Spinal cord (tissue), 10 donors: ENCODE data around the gene HOXD12. TPM values are rescaled to one million over a fixed set of nuclear protein-coding genes. Genes with fewer than 3 reads are reported as not detected.
A peak's percentile ranks its signal among the peaks of the same experiment; 100 is the strongest.

ENCODE experiments used
- DNase-seq, 6 donors: peaks; one replicate each; pipeline versions ENCODE4 v3.0.0 to v3.0.0-alpha.2; 2013 to 2015; ENCODE audit warnings: low spot score in 6 of 6, low read depth in 4 of 6
- H3K27ac ChIP-seq: one replicate; pipeline ENCODE4 v1.5.1; 2013; ENCODE audit warnings: low read depth, low read length, control low read depth
- H3K27me3 ChIP-seq: one replicate; pipeline ENCODE4 v1.6.1; 2013; ENCODE audit warnings: low read length; ENCODE audit not compliant: control insufficient read depth, insufficient read depth
- H3K36me3 ChIP-seq: one replicate; pipeline ENCODE4 v1.6.1; 2013; ENCODE audit warnings: low read length; ENCODE audit not compliant: control insufficient read depth, insufficient read depth
- H3K4me1 ChIP-seq: one replicate; pipeline ENCODE4 v1.6.1; 2013; ENCODE audit warnings: low read length; ENCODE audit not compliant: control insufficient read depth, insufficient read depth
- H3K4me3 ChIP-seq: one replicate; pipeline ENCODE4 v1.5.1; 2013; ENCODE audit warnings: low read depth, low read length, control low read depth
- H3K9me3 ChIP-seq: one replicate; pipeline ENCODE4 v1.6.1; 2013; ENCODE audit warnings: low read length; ENCODE audit not compliant: control insufficient read depth, insufficient read depth
- WGBS: methylation state at CpG from one replicate; pipeline ENCODE4 v1.1.5; 2013; ENCODE audit warnings: missing lambda C conversion rate; ENCODE audit not compliant: insufficient coverage; 5-methylcytosine and 5-hydroxymethylcytosine counted together
- polyA plus RNA-seq, 2 donors: library from polyadenylated mRNA; unstranded; fragments of 120-200 nt; gene quantifications; one replicate each; pipeline ENCODE4 v1.2.1, GENCODE V29; 2013; ENCODE audit not compliant: insufficient read length in 2 of 2
- total RNA-seq, 2 donors: library from RNA; depleted of rRNA in 1 of 2; stranded (reverse); fragments of 120-200 nt in 1 of 2; fragments of >200 nt in 1 of 2; gene quantifications; one replicate each; pipeline versions ENCODE4 v1.2.3 to v1.2.4, GENCODE V29; 2013 to 2014
- donor health status: healthy.

HOXD12 gene
- total and polyA plus RNA-seq, 4 donors, result not detected

DNA sequence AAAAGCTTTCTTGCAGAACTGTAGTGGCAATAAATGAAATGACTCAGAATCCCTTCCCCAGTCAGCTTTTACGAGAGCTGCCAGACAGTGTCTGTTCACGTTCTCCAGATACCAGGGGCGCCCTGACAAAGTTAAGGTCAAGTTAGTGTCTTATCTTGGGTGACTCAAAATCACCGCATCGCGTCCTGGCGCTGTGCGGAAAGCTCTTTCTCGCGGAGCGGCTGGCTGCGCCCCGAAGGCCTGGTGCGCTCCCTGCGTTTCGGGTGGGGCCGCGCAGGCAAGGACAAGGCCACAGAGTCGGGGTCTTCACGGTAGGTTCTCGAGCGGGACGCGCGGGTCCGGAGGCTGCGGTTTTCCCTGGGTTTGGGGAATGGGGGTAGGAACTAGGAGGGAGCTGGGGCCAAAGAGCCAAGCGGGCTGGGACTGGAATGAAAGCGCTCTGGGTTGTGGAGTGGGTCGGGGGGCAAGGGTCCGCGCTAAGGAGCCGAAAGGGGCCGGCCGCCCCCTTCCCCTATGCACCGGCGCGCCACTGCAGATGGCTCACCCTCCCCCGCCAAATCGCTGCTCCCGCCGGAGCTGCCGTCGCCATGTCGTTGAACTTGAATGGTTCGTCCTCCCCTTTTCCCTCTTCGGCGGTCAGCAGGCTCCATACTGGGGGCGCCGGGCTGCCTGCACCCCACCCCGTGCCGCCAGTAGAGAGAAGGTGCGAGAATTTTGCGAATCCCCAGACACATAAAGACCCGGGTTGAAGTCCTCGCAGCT lies 4.9 kb downstream of the HOXD12 start:
- Histone ChIP-seq H3K4me3 (peak overlapping the region; percentile 31), H3K9me3 (no peaks in the 10 kb centered on the region), H3K27ac (peak overlapping the region; percentile 79), H3K27me3 (peaks cover 97% of the 10 kb centered on the region), H3K36me3 (no peaks in the 10 kb centered on the region), H3K4me1 (peaks cover 39% of the 10 kb centered on the region)
- WGBS, result 2% methylated on average over 53 of the region's 56 CpGs
- DNase-seq, result no peak

DNA sequence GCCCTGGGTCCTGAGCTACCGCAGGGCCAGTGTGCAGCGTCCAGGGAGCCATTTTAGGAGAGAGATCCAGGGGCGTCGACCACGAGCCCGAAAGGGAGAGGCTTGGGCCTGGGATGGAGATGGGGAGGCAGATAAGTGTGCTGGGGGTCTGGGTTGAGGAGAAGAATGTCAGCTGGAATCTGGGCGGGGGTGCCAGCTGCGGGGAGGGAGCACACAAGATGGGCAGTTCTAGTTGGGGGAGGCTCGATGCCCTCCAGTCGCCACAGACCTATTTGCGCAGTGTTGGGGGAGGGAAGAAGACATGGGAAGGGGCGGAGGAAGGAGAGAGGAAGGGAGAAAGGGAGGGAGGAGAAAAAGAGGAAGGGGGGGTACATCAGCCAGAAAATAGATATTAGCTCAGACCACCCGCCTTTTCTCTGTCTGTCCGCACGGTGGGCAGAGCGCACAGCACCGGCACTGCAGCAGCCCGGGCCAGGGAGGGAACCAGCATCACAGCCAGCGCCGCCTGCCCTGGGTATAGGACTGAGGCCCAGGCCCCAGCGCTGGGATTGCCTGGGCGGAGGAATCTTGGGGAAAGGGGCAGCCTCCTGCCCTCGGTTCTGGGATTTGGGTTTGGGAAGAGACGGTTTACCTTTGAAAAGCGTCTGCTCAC lies 5.6 kb downstream of the HOXD12 start:
- H3K36me3 ChIP-seq, result no peaks in the 10 kb centered on the region
- H3K27ac ChIP-seq, result peak overlapping the region; percentile 79
- H3K4me3 ChIP-seq, result peak overlapping the region; percentile 31
- peaks cover 97% of the 10 kb centered on the region for H3K27me3 ChIP-seq
- WGBS, result 5% methylated on average over 24 of the region's 25 CpGs
- no peaks in the 10 kb centered on the region for H3K9me3 ChIP-seq
- peaks cover 33% of the 10 kb centered on the region for H3K4me1 ChIP-seq
- DNase-seq, result no peak

DNA sequence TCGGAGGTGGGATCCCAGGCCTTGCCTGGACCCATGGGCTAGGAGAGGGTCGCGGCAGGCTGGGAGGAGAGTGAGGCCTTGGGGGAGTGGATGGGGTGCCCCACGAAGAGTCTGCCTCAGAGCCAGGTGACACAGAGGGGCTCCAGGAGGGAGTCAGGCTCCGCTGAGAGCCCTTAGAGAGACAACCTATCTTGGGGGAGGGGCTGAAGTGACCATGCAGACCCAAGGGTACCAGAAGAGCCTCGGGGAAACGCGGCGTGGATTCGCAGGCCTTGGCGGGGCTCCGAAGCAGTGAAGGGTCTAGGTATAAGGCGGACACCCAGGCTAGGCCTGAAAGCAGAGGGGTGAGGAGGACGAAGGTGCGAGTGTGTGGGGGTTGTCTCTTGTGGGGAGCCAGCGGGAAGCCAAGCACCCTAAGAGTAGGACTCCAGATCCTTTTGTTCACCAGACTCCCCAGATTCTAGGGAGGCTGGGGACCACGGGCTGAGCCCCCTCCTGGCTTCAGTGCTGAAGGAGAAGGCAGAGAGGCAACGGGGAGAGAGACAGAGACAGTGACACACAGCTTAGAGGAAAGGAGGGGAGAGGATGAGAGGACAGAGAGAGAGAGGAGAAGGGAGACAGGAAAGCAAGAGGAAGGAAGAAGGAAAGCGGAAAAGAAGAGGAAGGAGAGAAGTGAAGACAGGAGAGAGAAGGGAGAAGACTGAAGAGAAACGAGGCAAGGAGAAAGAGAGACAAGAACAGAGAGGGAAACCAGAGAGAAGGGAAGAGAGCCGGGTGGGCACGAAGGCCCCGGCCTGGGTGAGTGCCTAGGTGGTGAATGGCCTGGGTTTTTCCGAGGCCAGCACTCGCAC lies 6.4 kb downstream of the HOXD12 start:
- WGBS, result 16% methylated on average over 23 of the region's 25 CpGs
- H3K4me1 ChIP-seq, result peaks cover 30% of the 10 kb centered on the region

DNA sequence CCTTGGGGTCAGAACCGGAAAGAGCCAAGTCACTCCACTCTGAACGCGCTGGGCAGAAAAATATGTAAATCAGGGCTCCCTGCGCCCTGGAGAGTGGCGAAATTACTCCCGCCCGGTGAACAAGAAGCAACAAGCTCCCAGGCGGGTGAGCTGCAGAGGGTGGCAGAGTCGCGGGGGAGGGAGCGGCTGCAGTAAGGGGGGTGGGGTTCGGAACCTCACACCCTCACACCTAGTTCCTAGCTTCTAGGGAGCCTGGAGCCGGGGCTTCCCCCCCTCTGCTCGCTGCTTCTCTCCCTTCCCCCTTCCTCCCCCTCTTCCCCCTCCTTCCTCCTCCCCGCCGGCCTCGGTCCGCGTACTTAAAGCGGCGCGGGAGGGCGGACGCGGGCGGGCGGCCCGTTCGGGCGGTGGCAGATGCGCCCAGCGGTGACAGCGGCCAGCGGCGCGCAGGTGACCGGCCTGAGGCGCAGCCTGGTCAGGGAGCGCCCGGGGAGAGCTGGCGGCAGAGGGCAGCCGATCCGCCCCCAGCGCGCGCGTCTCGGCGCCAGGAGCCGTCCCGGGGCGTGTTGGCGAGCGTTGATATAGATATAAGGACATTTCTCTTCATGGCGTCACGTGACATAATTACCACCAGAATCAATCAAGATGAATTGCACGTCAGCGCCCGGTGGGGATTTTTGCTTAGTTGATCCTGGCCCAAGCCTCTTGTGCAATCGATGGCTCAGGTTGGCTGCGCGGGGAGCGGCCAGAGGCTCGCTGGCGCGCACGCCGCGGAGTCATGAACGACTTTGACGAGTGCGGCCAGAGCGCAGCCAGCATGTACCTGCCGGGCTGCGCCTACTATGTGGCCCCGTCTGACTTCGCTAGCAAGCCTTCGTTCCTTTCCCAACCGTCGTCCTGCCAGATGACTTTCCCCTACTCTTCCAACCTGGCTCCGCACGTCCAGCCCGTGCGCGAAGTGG lies 7.3 kb downstream of the HOXD12 start, which contains the start of gene HOXD11:
Gene HOXD11, plus strand, starts transcription at position 700 of the 959 bp plus-strand sequence. Its CDS starts 76 bp downstream, at position 776.
- Histone ChIP-seq H3K4me1 (peaks cover 32% of the 10 kb centered on the region), H3K9me3 (no peaks in the 10 kb centered on the region), H3K4me3 (peak within 1 kb of the TSS; percentile 19), H3K27ac (peak within 1 kb of the TSS; percentile 79), H3K27me3 (peaks cover 97% of the 10 kb centered on the region), H3K36me3 (no peaks in the 10 kb centered on the region)
- WGBS, result under 1% methylated on average over 71 of the region's 85 CpGs
- DNase-seq, result no peak

More for the DNA sequence above, 6.4 kb downstream of the HOXD12 start:
- H3K9me3 ChIP-seq, result no peaks in the 10 kb centered on the region
- peaks cover 97% of the 10 kb centered on the region for H3K27me3 ChIP-seq
- H3K27ac ChIP-seq, result peak overlapping the region; percentile 79
- peak overlapping the region; percentile 24 for H3K4me3 ChIP-seq
- DNase-seq, result no peak
- no peaks in the 10 kb centered on the region for H3K36me3 ChIP-seq

DNA sequence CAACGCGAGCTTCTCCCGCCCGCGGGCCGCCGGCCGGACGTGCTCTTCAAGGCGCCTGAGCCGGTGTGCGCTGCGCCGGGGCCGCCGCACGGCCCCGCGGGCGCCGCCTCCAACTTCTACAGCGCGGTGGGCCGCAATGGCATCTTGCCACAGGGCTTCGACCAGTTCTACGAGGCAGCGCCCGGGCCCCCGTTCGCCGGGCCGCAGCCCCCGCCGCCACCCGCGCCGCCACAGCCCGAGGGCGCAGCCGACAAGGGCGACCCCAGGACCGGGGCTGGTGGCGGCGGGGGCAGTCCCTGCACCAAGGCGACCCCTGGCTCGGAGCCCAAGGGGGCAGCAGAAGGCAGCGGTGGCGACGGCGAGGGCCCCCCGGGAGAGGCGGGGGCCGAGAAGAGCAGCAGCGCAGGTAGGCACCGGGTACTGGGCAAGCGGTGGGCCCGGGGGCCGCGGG lies 8.2 kb downstream of the HOXD12 start:
- no peak overlapping the region for H3K27ac ChIP-seq
- no peak overlapping the region for H3K4me3 ChIP-seq
- no peaks in the 10 kb centered on the region for H3K9me3 ChIP-seq
- H3K4me1 ChIP-seq, result peaks cover 41% of the 10 kb centered on the region
- H3K27me3 ChIP-seq, result peaks cover 97% of the 10 kb centered on the region
- DNase-seq, result no peak
- under 1% methylated on average over 53 of the region's 59 CpGs for WGBS
- H3K36me3 ChIP-seq, result no peaks in the 10 kb centered on the region

DNA sequence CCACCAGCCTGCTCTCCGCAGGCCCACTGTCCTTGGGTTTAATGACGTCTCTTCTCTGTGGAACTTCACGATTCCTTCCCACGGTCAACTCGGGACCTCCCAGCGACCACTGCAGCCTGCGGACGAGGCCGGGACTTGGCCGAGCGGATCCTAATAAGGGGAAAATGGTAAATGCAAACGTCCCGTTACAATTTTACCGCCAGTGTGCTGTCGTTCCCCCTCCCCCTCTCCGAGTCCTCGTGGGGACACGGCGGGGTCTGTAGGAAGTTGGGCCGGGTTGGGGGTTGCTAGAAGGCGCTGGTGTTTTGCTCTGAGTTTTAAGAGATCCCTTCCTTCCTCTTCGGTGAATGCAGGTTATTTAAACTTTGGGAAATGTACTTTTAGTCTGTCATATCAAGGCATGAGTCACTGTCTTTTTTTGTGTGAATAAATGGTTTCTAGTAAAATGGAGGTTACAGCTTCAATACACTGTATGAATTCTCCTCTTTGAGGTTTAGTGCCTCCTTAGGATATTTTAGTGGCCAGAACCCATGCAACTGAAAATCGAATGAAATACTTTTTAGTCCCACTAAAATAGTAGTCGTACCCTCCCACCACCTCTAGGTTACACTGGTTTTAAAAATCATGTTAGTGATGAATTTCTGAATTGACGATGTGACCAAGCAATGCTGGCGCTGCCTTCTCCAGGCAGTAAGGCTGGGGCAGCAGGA lies 9.8 kb downstream of the HOXD12 start:
- H3K4me3 ChIP-seq, result peak overlapping the region; percentile 16
- peaks cover 97% of the 10 kb centered on the region for H3K27me3 ChIP-seq
- peaks cover 42% of the 10 kb centered on the region for H3K4me1 ChIP-seq
- WGBS, result 9% methylated on average over 10 of the region's 26 CpGs
- H3K9me3 ChIP-seq, result no peaks in the 10 kb centered on the region
- no peaks in the 10 kb centered on the region for H3K36me3 ChIP-seq
- peak overlapping the region; percentile 52 for H3K27ac ChIP-seq
- DNase-seq, result no peak

DNA sequence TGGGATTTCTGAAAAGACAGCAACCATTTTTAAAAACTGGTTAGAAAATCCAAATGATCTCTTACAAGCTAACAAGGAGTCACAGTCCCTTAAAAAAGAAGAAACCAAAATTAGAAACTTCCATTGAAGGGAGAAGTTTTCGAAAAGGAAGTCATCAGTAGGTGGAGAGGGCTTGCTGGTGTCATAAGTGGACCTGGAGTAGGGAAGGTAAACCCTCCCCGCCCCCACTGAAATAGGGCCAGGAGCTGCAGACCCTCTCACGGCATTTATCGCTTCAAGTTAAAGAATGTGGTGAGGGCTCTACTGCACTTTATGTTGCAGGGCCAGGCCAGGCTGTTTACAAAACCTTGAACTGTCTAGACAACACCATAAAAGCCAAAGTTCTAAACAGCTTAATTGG lies 10.4 kb downstream of the HOXD12 start:
- WGBS, result 40% methylated on average over 1 of the region's 4 CpGs
- peaks cover 36% of the 10 kb centered on the region for H3K4me1 ChIP-seq
- H3K9me3 ChIP-seq, result no peaks in the 10 kb centered on the region
- H3K4me3 ChIP-seq, result peak overlapping the region; percentile 16
- H3K27ac ChIP-seq, result peak overlapping the region; percentile 40
- DNase-seq, result no peak
- H3K27me3 ChIP-seq, result peaks cover 97% of the 10 kb centered on the region
- no peaks in the 10 kb centered on the region for H3K36me3 ChIP-seq

DNA sequence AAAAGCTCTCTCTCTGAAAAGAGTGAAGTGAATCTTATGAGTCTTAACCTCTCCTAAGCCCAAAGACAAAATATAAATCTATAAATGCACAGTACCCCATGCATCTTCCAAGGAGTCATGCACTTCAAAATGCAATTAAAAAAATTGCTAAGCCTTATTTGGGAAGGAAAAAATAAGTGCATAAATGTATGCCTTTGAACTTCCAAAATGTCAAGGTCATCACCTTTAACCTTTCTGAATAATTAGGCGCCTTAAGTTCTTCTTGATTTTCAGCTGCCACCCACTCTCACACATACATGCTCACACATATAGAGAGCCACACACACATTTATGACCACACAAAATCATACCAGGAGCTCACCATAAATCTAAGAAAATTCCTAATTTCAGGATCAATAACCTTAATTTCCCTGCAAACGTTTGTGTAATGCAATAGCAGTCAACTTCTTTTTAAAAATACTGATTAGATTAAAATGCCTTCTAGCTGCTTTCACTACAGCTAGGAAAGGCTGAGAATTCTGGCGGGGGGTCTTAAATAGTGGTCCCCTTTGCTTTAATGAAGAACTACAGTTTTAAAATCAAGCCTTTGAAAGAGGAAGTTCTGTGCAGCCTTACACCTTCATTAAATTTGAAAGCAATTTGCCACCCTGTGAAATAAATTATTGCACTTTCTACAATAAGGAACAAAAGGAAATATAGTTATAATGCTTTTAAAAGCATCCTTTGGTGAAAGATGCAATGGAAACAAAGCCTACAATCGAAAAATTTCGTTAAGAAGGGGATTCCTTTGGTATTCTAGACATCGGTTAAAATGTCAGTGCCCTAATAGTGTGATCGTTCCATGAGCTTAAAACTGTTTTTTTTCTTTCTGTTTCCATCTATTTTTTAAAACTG lies 11.1 kb downstream of the HOXD12 start:
- H3K4me1 ChIP-seq, result peaks cover 35% of the 10 kb centered on the region
- H3K4me3 ChIP-seq, result peak overlapping the region; percentile 16
- DNase-seq, result no peak
- no peaks in the 10 kb centered on the region for H3K9me3 ChIP-seq
- H3K27me3 ChIP-seq, result peaks cover 97% of the 10 kb centered on the region
- no peak overlapping the region for H3K27ac ChIP-seq
- 14% methylated on average over 1 of the region's 7 CpGs for WGBS
- no peaks in the 10 kb centered on the region for H3K36me3 ChIP-seq
